Ovary (tissue), 3 donors: ENCODE data around the gene EFEMP1.

Experiments
- POLR2A ChIP-seq: fragments of 450-650 bp; IDR thresholded peaks from one replicate; pipeline ENCODE4 v1.6.1; 2017; ENCODE audit warnings: antibody characterized with exemption, mild to moderate bottlenecking, moderate library complexity
- TF ChIP-seq, protein P1 (sequence below), 3 donors: fragments of 450-650 bp in 2 of 3; fragments of 200-600 bp in 1 of 3; IDR thresholded peaks; one replicate each; pipeline versions ENCODE4 v1.5.1 to v1.8.0; 2016 to 2022; ENCODE audit warnings: antibody characterized with exemption in 3 of 3, mild to moderate bottlenecking in 1 of 3
- donor health status: DM: no; HTN: no; CAD: no.

DNA sequence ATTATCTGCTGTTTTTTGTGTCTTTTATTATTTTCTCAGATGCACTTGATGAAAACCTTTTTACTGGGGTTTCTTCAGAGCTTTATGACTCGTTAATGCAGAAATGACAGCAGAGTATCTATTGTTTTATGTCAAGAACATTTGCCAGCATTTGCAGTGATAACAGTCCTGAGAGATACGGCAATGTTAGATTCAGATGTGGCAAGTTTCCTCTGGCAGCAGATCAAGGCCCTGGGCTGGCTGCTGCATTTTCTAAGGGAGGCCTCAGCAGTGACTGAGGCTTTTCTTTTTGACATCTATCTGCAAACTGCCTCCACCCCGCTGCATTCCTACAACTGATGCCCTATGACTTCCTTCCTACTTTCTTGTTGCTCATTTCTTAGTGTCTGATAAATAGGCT, 40.2 kb downstream of the EFEMP1 start:
- TF ChIP-seq, protein P1, sequence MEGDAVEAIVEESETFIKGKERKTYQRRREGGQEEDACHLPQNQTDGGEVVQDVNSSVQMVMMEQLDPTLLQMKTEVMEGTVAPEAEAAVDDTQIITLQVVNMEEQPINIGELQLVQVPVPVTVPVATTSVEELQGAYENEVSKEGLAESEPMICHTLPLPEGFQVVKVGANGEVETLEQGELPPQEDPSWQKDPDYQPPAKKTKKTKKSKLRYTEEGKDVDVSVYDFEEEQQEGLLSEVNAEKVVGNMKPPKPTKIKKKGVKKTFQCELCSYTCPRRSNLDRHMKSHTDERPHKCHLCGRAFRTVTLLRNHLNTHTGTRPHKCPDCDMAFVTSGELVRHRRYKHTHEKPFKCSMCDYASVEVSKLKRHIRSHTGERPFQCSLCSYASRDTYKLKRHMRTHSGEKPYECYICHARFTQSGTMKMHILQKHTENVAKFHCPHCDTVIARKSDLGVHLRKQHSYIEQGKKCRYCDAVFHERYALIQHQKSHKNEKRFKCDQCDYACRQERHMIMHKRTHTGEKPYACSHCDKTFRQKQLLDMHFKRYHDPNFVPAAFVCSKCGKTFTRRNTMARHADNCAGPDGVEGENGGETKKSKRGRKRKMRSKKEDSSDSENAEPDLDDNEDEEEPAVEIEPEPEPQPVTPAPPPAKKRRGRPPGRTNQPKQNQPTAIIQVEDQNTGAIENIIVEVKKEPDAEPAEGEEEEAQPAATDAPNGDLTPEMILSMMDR (IDR thresholded peaks at IDR 0.05): no peak
- TF ChIP-seq POLR2A: no peak
